Fibroblast of lung (primary cell): ENCODE measurements around the gene CCDC174.

Experiments
- EZH2 ChIP-seq: IDR thresholded peaks from 2 replicates; pipeline ENCODE4 v1.5.1; 2012; ENCODE audit warnings: low read length, control low read depth, mild to moderate bottlenecking; ENCODE audit errors: missing control alignments
- TF ChIP-seq, protein P1 (sequence below), 2 donors: IDR thresholded peaks in 1 of 2; conservative IDR thresholded peaks in 1 of 2; 1 replicate in 1 of 2; 2 replicates in 1 of 2; pipeline ENCODE4 v1.5.1; 2011 to 2012; ENCODE audit warnings: low read length in 2 of 2, control low read depth in 1 of 2, inconsistent platforms in 1 of 2, low read depth in 1 of 2, mild to moderate bottlenecking in 1 of 2

DNA sequence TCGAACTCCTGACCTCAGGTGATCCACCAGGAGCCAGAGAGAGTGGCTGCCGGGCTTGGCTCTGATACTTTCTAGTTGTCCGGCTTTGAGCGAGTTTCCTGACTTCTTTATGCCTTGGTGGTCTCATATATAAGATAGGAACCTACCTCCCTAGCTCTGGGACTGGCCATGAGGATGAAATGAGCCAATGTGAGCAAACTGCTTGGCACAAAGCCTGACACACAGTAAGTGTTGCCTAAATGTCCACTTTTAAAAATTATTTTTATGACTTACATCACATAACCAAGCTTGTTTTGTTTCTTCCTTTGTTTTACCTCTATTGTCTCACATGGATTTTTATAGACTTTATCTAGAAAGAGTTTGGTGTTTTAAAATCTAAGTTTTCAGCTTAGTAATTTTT, 42.1 kb upstream of the CCDC174 start:
- TF ChIP-seq, protein P1, sequence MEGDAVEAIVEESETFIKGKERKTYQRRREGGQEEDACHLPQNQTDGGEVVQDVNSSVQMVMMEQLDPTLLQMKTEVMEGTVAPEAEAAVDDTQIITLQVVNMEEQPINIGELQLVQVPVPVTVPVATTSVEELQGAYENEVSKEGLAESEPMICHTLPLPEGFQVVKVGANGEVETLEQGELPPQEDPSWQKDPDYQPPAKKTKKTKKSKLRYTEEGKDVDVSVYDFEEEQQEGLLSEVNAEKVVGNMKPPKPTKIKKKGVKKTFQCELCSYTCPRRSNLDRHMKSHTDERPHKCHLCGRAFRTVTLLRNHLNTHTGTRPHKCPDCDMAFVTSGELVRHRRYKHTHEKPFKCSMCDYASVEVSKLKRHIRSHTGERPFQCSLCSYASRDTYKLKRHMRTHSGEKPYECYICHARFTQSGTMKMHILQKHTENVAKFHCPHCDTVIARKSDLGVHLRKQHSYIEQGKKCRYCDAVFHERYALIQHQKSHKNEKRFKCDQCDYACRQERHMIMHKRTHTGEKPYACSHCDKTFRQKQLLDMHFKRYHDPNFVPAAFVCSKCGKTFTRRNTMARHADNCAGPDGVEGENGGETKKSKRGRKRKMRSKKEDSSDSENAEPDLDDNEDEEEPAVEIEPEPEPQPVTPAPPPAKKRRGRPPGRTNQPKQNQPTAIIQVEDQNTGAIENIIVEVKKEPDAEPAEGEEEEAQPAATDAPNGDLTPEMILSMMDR (conservative IDR thresholded peaks at IDR 0.05 in 1 of 2, IDR thresholded peaks at IDR 0.05 in 1 of 2; ENCODE audit: low read depth in 1 of 2, low read length in 2 of 2): no peak
- no peak for TF ChIP-seq EZH2
